Measurements from ENCODE around the gene WBP11.

- TF ChIP-seq, protein P1, sequence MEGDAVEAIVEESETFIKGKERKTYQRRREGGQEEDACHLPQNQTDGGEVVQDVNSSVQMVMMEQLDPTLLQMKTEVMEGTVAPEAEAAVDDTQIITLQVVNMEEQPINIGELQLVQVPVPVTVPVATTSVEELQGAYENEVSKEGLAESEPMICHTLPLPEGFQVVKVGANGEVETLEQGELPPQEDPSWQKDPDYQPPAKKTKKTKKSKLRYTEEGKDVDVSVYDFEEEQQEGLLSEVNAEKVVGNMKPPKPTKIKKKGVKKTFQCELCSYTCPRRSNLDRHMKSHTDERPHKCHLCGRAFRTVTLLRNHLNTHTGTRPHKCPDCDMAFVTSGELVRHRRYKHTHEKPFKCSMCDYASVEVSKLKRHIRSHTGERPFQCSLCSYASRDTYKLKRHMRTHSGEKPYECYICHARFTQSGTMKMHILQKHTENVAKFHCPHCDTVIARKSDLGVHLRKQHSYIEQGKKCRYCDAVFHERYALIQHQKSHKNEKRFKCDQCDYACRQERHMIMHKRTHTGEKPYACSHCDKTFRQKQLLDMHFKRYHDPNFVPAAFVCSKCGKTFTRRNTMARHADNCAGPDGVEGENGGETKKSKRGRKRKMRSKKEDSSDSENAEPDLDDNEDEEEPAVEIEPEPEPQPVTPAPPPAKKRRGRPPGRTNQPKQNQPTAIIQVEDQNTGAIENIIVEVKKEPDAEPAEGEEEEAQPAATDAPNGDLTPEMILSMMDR (IDR thresholded peaks at IDR 0.05; ENCODE audit: low read depth, low read length, missing input control): no peak
- TF ChIP-seq RAD21 (IDR thresholded peaks at IDR 0.05) (no peak), ATF3 (IDR thresholded peaks at IDR 0.05) (no peak), ZBTB33 (IDR thresholded peaks at IDR 0.05) (no peak), SP1 (IDR thresholded peaks at IDR 0.05) (peak; percentile 7), FOXA2 (IDR thresholded peaks at IDR 0.05) (no peak)
- TF ChIP-seq, protein P2, sequence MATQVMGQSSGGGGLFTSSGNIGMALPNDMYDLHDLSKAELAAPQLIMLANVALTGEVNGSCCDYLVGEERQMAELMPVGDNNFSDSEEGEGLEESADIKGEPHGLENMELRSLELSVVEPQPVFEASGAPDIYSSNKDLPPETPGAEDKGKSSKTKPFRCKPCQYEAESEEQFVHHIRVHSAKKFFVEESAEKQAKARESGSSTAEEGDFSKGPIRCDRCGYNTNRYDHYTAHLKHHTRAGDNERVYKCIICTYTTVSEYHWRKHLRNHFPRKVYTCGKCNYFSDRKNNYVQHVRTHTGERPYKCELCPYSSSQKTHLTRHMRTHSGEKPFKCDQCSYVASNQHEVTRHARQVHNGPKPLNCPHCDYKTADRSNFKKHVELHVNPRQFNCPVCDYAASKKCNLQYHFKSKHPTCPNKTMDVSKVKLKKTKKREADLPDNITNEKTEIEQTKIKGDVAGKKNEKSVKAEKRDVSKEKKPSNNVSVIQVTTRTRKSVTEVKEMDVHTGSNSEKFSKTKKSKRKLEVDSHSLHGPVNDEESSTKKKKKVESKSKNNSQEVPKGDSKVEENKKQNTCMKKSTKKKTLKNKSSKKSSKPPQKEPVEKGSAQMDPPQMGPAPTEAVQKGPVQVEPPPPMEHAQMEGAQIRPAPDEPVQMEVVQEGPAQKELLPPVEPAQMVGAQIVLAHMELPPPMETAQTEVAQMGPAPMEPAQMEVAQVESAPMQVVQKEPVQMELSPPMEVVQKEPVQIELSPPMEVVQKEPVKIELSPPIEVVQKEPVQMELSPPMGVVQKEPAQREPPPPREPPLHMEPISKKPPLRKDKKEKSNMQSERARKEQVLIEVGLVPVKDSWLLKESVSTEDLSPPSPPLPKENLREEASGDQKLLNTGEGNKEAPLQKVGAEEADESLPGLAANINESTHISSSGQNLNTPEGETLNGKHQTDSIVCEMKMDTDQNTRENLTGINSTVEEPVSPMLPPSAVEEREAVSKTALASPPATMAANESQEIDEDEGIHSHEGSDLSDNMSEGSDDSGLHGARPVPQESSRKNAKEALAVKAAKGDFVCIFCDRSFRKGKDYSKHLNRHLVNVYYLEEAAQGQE (IDR thresholded peaks at IDR 0.05): no peak
These were observed 28.2 kb downstream of the WBP11 start for GRCh38 chr12:14774906-14775635.
